ENCODE data around the gene KIF3A.

Gene KIF3A

GRCh38 chr5:132661231-132662003 lies 75.9 kb downstream of the KIF3A start:
- DNase-seq = peak; percentile 33

- no peak for DNase-seq
Observed at GRCh38 chr5:132659598-132660493, 77.5 kb downstream of the KIF3A start.

- no peak for DNase-seq
Observed at GRCh38 chr5:132658381-132659302, 78.7 kb downstream of the KIF3A start.

- peak; percentile 36 for DNase-seq
Observed at GRCh38 chr5:132657676-132658380, 79.5 kb downstream of the KIF3A start, which contains the start of gene IL13. Gene IL13, plus strand, starts transcription at chr5:132658173. Its CDS starts 14 bp downstream, at chr5:132658187.

DNA sequence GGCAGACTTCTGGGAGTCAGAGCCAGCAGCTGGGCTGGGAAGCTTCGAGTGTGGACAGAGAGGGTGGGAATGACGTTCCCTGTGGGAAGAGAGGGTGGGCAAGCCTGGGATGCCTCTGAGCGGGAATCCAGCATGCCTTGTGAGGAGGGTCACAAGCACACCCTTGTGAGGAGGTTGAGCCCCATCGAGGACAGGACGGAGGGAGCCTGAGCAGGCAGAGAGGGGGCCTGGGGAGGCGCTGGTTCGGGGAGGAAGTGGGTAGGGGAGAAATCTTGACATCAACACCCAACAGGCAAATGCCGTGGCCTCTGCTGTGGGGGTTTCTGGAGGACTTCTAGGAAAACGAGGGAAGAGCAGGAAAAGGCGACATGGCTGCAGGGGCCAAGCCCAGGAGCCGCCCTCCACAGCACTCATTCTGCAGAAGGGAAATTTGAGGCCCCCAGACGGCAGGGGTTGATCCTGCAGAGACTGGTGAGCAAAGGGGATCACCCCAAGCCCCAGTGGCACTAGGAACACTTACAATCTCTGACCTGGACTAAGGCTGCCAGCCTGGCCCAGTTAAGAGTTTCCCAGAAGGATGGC lies 80.5 kb downstream of the KIF3A start:
- no peak for DNase-seq

DNA sequence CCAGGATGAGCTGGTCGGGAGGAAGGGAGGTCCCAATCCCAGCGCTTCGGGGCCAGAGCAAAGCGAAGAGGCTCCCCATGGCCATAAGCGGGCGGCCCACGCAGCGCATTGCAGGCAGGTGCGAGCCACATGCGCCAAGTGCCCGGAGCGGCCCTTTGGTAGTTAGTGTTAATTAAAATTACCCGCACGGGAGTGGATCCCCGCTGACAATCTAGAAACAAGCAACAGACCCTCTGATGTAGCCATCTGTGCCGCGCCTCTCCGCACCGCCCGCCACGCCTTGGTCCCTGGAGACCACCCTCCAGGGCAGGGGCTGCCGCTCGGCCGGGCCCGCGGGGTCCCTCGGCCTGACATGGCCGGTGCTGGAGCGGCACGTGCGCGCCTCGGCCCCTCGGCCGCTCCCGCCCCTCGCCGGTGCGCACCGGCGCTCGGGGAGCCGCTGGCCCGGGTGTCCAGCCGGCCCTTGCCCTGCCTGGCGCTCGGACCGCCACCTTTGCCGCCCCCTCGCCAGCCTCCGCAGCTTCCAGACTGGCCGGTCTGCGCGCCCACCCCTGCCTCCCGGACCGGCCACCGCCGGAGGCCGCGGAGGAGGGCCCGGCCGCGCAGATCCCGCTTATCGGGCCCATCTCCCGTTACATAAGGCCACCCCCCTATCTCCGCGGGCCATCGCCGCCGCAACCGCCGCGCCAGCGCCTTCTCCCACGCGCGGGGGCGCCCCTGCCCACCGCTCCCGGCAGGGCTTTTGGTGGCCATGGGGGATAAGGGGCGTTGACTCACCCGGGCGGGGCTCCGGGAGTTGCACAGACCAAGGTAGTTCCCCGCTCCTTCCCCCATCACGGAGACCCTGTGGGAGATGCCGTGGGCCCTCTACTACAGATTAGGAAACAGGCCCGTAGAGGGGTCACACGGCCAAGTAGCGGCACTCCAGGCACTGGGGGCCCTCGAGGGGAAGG lies 81.2 kb downstream of the KIF3A start:
- peak; percentile 48 for DNase-seq

- no peak for DNase-seq
Observed at GRCh38 chr5:132653716-132654115, 83.6 kb downstream of the KIF3A start.

DNA sequence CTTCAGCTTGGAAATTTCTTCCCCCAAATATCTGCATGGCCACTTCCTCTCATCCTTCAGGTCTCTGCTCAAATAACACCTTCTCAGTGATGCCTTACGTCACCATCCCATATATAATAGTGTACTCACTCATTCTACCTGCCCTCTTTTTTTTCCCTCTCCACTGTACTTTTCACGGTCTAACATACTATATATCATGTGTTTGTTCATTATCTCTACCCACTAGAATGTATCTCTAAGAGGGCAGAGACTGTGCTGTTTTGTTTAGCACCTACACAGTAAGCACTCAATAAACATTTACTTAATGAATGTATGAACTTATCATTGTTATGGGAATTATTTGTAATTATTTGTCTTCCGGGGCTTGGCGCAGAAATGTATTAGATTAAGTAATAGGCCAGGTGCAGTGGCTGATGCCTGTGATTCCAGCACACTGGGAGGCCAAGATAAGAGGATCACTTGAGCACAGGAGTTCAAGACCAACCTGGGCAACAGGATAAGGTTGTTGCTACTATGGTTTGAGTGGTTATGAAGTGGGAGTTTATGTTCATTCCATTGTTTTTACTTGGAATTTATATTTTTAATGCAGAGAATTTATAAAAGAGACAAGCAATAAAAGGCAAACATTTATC lies 85.4 kb downstream of the KIF3A start:
- no peak for DNase-seq

DNA sequence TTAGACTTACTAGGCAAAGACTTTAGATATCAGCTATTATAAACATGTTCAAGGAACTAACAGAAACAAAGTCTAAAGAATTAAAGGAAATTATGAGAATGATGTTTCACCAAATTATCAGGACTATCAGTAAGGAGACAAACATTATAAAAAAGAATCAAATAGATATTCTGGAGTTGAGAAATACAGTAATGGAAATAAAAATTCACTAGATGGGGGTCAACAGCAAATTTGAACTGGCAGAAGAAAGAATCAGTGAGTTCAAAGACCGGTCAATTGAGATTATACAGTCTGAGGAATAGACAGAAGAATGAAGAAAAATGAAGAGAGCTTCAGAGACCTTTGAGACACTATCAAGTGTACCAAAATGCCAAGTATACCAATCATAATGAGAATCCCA lies 89.0 kb downstream of the KIF3A start:
- no peak for DNase-seq

GRCh38 chr5:132647473-132647872 lies 89.9 kb downstream of the KIF3A start:
- no peak for DNase-seq

DNA sequence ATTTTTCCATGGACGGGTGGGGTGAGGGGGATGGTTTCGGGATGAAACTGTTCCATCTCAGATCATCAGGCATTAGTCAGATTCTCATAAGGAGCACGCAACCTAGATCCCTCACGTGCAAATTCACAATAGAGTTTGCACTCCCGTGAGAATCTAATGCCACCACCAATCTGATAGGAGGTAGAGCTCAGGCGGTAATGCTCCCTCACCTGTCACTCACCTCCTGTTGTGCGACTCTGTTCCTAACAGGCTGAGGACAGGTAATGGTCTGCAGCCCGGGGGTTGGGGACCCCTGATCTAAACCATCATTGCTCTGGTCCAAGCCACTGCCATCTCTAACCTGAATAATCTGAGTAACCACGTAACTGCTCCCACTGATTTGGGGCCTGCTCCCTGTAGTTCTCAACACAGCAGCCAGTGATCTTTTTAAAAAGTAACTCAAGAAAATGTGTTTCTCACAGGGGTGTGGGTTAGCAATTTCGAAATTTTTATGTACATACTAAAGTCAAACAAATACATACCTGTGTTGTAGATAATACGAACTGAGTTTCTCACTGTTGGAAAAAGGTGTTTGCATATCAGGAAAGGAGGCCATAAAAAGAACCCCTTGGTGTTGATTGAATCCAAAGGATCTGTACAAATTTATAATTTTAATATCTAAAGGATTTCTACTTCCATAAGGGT lies 90.6 kb downstream of the KIF3A start:
- DNase-seq = no peak

DNA sequence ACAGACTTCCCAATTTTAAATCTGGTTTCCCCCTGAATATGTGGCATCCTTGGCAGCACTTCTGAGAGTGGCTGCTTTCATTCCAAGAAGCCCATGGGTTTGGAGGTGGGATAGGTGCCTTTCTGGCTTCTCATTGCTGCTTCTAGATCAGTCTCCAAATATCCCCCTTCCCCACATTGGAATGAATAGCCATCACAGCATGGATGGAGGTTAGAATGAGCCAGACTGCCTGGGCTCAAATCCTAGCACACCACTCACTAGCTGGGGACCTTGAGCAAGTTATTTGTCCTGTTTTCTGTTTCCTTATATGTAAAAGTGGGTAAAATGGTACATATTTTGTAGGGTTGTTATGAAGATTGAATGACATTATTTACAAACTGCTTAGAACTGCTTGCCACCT lies 93.2 kb downstream of the KIF3A start:
- no peak for DNase-seq

All from activated CD4-positive, alpha-beta T cell treated with anti-CD3 and anti-CD28 coated beads for 48 hours (primary cell).